Right renal pelvis (tissue), 4 donors: ENCODE results near the gene HILPDA. TPM values are rescaled to one million over a fixed set of nuclear protein-coding genes. Genes with fewer than 3 reads are reported as not detected.
"Not testable (repeated sequence)": the region's sequence is repeated elsewhere in the genome, so short reads cannot be mapped to it uniquely, and the experiment has no call there.

Source experiments
- DNase-seq, 4 donors: peaks; one replicate each; pipeline ENCODE4 v3.0.0-alpha.2; 2013; ENCODE audit warnings: low read depth in 4 of 4, low spot score in 3 of 4, missing footprints in 1 of 4
- polyA plus RNA-seq, 4 donors: library from polyadenylated mRNA; unstranded; fragments of 120-200 nt; gene quantifications; one replicate each; pipeline ENCODE4 v1.2.1, GENCODE V29; 2013; ENCODE audit not compliant: insufficient read length in 4 of 4

Gene HILPDA
- polyA plus RNA-seq, 4 donors, result 13.7 to 18.1 (median 17.3) TPM

DNA sequence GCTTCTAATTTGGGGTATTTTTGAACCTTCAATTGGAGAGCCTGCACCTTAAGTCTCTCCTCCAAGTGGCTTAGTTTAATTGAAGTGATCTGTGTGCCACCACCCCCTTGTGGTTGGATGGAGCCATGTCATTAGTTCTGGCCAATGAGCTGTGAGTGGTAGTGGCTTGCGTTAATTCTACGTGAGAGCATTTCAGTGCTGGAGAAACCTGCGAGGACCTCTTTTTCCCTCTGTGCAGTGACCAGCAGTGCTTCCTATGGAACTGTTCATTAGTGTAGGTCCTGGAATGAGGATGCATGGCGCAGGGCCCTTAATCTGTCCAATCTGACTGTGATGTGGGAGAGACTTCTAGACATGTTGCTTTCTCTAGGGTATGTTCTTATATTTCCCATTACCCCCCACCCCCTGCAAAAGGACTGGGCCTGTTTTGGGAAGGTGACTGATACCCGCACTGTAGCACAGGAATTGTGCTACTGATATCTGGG is 3.8 kb downstream of the HILPDA start:
- peak in 2 of 4 donors; percentile 37 to 39 for DNase-seq

GRCh38 chr7:128462460-128462859 is 6.8 kb downstream of the HILPDA start:
- DNase-seq, result no peak

DNA sequence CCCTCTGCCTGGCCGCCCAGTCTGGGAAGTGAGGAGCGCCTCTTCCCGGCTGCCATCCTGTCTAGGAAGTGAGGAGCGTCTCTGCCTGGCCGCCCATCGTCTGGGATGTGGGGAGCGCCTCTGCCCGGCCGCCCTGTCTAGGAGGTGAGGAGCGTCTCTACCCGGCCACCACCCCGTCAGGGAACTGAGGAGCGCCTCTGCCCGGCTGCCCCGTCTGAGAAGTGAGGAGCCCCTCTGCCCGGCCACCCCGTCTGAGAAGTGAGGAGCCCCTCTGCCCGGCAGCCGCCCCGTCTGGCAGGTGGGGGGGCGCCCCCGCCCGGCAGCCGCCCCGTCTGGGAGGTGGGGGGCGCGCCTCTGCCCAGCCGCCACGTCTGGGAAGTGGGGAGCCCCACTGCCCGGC is 7.7 kb downstream of the HILPDA start:
- not testable (repeated sequence) for DNase-seq

DNA sequence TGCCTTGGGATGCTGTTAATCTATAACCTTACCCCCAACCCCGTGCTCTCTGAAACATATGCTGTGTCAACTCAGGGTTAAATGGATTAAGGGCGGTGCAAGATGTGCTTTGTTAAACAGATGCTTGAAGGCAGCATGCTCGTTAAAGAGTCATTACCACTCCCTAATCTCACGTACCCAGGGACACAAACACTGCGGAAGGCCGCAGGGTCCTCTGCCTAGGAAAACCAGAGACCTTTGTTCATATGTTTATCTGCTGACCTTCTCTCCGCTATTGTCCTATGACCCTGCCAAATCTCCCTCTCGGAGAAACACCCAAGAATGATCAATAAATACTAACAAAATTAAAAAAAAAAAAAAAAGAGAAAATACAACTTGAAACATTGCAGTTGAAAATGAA is 8.3 kb downstream of the HILPDA start:
- DNase-seq, result not testable (repeated sequence)

DNA sequence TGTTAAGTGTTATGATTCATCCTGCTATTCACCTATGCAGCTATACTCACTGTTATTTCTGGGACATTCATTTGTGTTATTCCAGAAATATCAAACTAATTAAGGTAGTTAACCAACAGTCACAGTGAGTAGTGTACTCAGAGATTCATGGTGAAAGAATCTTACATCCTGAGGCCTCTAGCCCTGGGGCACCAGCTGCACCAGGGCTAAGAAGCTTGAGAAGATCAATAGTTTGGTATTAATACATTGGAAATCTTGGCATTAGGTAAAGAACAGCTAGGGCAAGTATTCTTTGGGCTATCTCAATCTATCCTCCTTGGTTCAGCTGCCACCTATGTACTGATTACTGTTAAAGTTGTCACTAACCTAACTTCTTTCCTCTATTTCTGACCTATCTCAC is 11.2 kb downstream of the HILPDA start:
- DNase-seq, result not testable (repeated sequence)

GRCh38 chr7:128476402-128477335 is 21.0 kb downstream of the HILPDA start, which contains the start of gene METTL2B:
TSS of gene METTL2B (plus strand) at chr7:128476748. CDS start at chr7:128476766, 18 bp downstream.
- DNase-seq, result peak; percentile 67 to 84 (median 78)

GRCh38 chr7:128477336-128477690 is 21.6 kb downstream of the HILPDA start:
- not testable (repeated sequence) for DNase-seq

DNA sequence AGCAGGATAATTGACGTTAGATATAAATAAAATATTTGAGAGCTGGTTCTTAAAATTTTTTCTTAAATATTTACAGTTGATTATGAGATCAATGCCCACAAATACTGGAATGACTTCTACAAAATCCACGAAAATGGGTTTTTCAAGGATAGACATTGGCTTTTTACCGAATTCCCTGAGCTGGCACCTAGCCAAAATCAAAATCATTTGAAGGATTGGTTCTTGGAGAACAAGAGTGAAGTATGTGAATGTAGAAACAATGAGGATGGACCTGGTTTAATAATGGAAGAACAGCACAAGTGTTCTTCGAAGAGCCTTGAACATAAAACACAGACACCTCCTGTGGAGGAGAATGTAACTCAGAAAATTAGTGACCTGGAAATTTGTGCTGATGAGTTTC is 23.4 kb downstream of the HILPDA start:
- DNase-seq, result not testable (repeated sequence)

GRCh38 chr7:128488134-128488533 is 32.5 kb downstream of the HILPDA start:
- not testable (repeated sequence) for DNase-seq

GRCh38 chr7:128497405-128497804 is 41.7 kb downstream of the HILPDA start:
- DNase-seq, result no peak

DNA sequence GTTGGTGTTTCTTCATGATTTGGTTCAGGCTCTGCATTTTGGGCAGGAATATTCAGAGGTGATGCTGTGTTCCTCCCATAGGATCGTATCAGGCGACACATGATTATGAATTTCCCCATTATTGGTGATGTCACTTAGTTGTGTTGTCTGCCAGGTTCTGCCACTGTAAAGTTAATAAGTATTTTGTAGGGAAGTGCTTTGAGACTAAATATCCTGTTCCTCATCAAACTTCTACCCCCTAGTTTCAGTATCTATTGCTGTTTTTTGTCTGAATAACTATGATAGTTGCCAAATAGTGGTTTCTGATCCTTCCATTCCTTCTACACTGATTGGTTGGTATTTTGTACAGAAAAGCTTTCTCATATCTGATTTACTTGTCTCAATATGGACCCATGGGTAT is 49.7 kb downstream of the HILPDA start:
- not testable (repeated sequence) for DNase-seq

DNA sequence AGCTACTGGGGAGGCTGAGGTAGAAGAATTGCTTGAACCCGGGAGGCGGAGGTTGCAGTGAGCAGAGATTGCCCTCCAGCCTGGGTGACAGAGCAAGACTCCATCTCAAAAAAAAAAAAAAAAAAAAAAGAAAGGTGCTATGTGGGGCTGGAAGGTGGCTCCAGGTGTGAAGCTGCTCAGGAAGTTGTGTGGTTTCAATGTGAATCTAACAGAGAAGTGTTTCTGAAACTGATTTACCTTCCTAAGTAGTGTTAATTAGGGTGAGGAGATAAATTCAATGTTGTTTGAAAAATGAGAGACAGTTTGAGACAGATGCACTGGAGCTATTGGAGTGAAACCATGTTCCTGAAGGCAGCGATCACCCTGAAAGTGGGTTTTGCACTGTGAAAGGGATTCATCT is 51.1 kb downstream of the HILPDA start:
- not testable (repeated sequence) for DNase-seq

GRCh38 chr7:128507321-128507993 is 51.8 kb downstream of the HILPDA start:
- DNase-seq, result not testable (repeated sequence)

Other genes starting within 250 kb of the HILPDA start
- under 1 TPM; 0.12 to 0.49 (median 0.36) TPM for gene LEP, start 214.6 kb upstream of the HILPDA start, polyA plus RNA-seq
- 10 to 100 TPM; 38.5 to 50.8 (median 42.3) TPM for gene RBM28, start 112.0 kb upstream of the HILPDA start, polyA plus RNA-seq
- gene PRRT4, start 94.2 kb upstream of the HILPDA start, polyA plus RNA-seq, result 1 to 10 TPM in 1 of 4 donors, under 1 TPM in 3; 0.64 to 1.1 (median 0.94) TPM
- 10 to 100 TPM; 25.5 to 31.5 (median 28.1) TPM for gene IMPDH1, start 45.9 kb upstream of the HILPDA start, polyA plus RNA-seq
- gene METTL2B, start 20.9 kb downstream of the HILPDA start, polyA plus RNA-seq, result 10 to 100 TPM; 24.5 to 28.4 (median 26.8) TPM
- 1 to 10 TPM; 1.2 to 1.8 (median 1.5) TPM for gene GARIN1A, start 216.4 kb downstream of the HILPDA start, polyA plus RNA-seq